Upper lobe of left lung (tissue), 6 donors: ENCODE results near the gene SH3PXD2A. TPM values are rescaled to one million over a fixed set of nuclear protein-coding genes. Genes with fewer than 3 reads are reported as not detected.
A peak's percentile ranks its signal among the peaks of the same experiment; 100 is the strongest.

Source experiments
- ATAC-seq, 2 donors: fragments of 200-7000 bp; cut with Tn5 transposase; one replicate each; pipeline ENCODE4 v1.9.1; 2022; ENCODE audit warnings: mild to moderate bottlenecking in 2 of 2, moderate library complexity in 2 of 2; ENCODE audit not compliant: low FRiP score in 2 of 2
- DNase-seq, 2 donors: peaks; one replicate each; pipeline ENCODE4 v3.0.0-alpha.2; 2019 to 2020
- H3K27ac ChIP-seq, 4 donors: fragments of 200-600 bp; sonication (generic); one replicate each; pipeline ENCODE4 v1.5.1; 2016 to 2019
- H3K27me3 ChIP-seq, 4 donors: fragments of 200-600 bp; sonication (generic); one replicate each; pipeline ENCODE4 v1.5.1; 2017 to 2019
- H3K36me3 ChIP-seq, 4 donors: fragments of 200-600 bp; sonication (generic); one replicate each; pipeline ENCODE4 v1.5.1; 2016 to 2019
- H3K4me1 ChIP-seq, 4 donors: fragments of 200-600 bp; sonication (generic); one replicate each; pipeline ENCODE4 v1.5.1; 2018 to 2019
- H3K4me3 ChIP-seq, 4 donors: fragments of 200-600 bp; sonication (generic); one replicate each; pipeline ENCODE4 v1.5.1; 2017 to 2019; ENCODE audit warnings: mild to moderate bottlenecking in 2 of 4, moderate library complexity in 1 of 4
- H3K9me3 ChIP-seq, 4 donors: fragments of 200-600 bp; sonication (generic); one replicate each; pipeline ENCODE4 v1.5.1; 2018 to 2019
- EP300 ChIP-seq, 4 donors: sonication (generic); formaldehyde crosslinking; IDR thresholded peaks; one replicate each; pipeline ENCODE4 v1.5.1; 2017; ENCODE audit warnings: antibody characterized with exemption in 4 of 4, control low read depth in 2 of 4
- POLR2A ChIP-seq, 4 donors: fragments of 450-650 bp; IDR thresholded peaks; one replicate each; pipeline ENCODE4 v1.5.1; 2016 to 2017; ENCODE audit warnings: antibody characterized with exemption in 4 of 4, mild to moderate bottlenecking in 2 of 4
- POLR2AphosphoS5 ChIP-seq, 2 donors: sonication (generic); formaldehyde crosslinking; IDR thresholded peaks; one replicate each; pipeline ENCODE4 v1.5.1; 2017; ENCODE audit warnings: antibody characterized with exemption in 2 of 2
- WGBS, 2 donors: methylation state at CpG; one replicate each; pipeline ENCODE4 v1.1.5; 2017 to 2018; 5-methylcytosine and 5-hydroxymethylcytosine counted together
- total RNA-seq, 6 donors: library from RNA; depleted of rRNA in 4 of 6; stranded (reverse); fragments of >200 nt in 4 of 6; gene quantifications; one replicate each; pipeline versions ENCODE4 v1.1.0 to v1.2.1, GENCODE V29; 2016 to 2021
- TF ChIP-seq, protein P1 (sequence below), 6 experiments: fragments of 450-650 bp in 4 of 6; fragments of 200-600 bp in 2 of 6; sonication (generic) in 2 of 6; IDR thresholded peaks; one replicate each; pipeline ENCODE4 v1.5.1; 2016 to 2019; ENCODE audit warnings: antibody characterized with exemption in 6 of 6
- donor health status: DM: no; HTN: no; CAD: no; lungs with moderate emphysema.
- donor health status: DM: no; HTN: yes; CAD: no; lungs with severe emphysema.

The SH3PXD2A gene
- total RNA-seq, 6 donors from 2014 or later = 19.6 to 42.2 (median 30.8) TPM

DNA sequence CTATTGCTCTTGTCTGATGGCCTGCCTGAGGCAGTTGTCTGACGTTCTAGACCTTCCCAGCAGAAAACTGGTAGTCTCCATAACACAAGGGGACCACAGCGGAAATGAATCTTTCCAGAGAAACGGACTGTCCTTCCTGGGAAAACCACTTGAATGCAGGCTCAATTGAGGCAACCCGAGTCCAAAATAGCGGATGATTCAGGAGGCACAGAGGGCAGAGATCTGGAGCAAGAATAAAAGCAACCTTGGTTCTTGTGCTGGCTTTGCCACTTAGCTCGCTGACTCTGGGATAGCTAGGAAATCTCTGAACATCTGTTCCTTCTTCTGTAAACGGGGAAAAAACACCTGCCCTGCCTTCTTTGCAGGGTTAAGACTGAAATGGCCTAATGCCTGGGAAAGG, 183.0 kb downstream of the SH3PXD2A start:
- H3K27ac ChIP-seq = no peak overlapping the region
- no peak for TF ChIP-seq POLR2AphosphoS5 (IDR thresholded peaks at IDR 0.05)
- TF ChIP-seq, protein P1, sequence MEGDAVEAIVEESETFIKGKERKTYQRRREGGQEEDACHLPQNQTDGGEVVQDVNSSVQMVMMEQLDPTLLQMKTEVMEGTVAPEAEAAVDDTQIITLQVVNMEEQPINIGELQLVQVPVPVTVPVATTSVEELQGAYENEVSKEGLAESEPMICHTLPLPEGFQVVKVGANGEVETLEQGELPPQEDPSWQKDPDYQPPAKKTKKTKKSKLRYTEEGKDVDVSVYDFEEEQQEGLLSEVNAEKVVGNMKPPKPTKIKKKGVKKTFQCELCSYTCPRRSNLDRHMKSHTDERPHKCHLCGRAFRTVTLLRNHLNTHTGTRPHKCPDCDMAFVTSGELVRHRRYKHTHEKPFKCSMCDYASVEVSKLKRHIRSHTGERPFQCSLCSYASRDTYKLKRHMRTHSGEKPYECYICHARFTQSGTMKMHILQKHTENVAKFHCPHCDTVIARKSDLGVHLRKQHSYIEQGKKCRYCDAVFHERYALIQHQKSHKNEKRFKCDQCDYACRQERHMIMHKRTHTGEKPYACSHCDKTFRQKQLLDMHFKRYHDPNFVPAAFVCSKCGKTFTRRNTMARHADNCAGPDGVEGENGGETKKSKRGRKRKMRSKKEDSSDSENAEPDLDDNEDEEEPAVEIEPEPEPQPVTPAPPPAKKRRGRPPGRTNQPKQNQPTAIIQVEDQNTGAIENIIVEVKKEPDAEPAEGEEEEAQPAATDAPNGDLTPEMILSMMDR (IDR thresholded peaks at IDR 0.05) = no peak
- TF ChIP-seq POLR2A (IDR thresholded peaks at IDR 0.05) = no peak
- TF ChIP-seq EP300 (IDR thresholded peaks at IDR 0.05) = no peak
- ATAC-seq (no peak), DNase-seq (no peak)
- H3K4me1 ChIP-seq = peaks cover 24 to 34% (median 26%) of the 10 kb centered on the region in 4 donors
- H3K9me3 ChIP-seq = no peaks in the 10 kb centered on the region
- no peak overlapping the region for H3K4me3 ChIP-seq
- WGBS, 2 donors = 74 to 77% methylated on average over 7 of the region's 7 CpGs
- no peaks in the 10 kb centered on the region for H3K36me3 ChIP-seq
- no peaks in the 10 kb centered on the region for H3K27me3 ChIP-seq

DNA sequence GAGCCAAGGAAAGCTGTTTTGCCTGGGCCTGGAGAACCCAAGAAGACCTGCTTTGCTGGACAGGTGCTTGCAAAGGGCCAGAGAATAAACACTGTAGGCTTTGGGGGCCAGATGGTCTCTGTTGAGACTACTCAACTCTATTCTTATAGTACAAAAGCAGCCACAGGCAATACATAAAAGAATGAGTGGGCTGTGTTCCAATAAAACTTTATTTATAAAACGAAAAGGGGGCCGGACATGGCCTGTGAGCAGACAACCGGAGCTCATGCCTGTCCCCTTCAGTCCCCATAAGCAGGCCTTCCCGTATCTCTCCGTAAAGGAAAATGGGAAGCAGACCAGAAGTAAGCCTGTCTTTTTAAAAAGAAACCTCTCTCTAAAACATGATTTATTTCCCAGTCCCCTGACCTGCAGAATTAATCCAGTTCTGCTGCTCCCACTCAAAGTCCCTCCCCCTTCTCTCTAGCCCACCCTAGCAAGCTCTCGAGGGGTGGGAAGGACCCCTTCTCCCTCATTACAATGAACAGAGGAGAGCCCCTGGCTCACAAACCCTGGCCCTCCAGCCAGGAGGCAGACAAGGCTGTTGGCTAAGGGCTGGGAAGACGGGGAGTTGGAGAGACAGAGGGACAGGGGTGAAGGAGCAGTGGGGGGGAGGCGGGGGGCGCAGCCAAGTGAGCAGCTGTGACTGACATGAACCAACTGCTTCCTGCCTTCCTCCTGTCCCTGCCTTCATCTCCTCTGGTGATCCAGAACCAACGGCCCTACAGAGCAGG, 184.1 kb downstream of the SH3PXD2A start:
- Histone ChIP-seq H3K9me3 (no peaks in the 10 kb centered on the region), H3K4me3 (no peak overlapping the region), H3K36me3 (no peaks in the 10 kb centered on the region), H3K27me3 (no peaks in the 10 kb centered on the region), H3K27ac (peak overlapping the region in 3 of 4 donors; percentile 6 to 16 (median 11)), H3K4me1 (peaks cover 22 to 29% (median 24%) of the 10 kb centered on the region in 4 donors)
- no peak for ATAC-seq
- peak; percentile 49 to 60 for TF ChIP-seq POLR2AphosphoS5 (IDR thresholded peaks at IDR 0.05)
- no peak for TF ChIP-seq EP300 (IDR thresholded peaks at IDR 0.05)
- no peak for TF ChIP-seq POLR2A (IDR thresholded peaks at IDR 0.05)
- DNase-seq = peak in 1 of 2 donors; percentile 64
- WGBS, 2 donors = 85 to 90% methylated on average over 10 of the region's 10 CpGs

DNA sequence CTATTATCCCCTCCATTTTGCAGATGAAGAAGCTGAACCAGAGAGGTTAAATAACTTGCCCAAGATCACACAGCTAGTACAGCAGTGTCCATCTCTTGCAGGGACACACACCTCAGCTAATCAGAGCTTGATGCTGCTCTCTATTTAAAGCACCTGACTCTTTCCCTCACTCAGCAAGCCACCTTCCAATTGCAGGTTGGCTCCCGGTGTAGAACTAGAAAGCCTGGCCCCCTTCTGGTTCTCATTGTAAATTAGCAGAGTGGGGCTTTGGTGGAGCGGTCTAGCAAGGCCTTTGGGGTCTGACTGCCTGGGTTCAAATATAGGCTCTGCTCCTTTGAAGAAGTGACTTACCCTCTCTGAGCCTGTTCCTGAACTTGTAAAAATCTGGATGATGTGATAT, 185.4 kb downstream of the SH3PXD2A start:
- WGBS, 2 donors = 88 to 97% methylated on average over 2 of the region's 2 CpGs
- ATAC-seq (no peak), DNase-seq (no peak)
- H3K4me1 ChIP-seq = peaks cover 19 to 25% (median 21%) of the 10 kb centered on the region in 4 donors
- H3K27me3 ChIP-seq = no peaks in the 10 kb centered on the region
- H3K27ac ChIP-seq = no peak overlapping the region
- no peaks in the 10 kb centered on the region for H3K36me3 ChIP-seq
- no peak overlapping the region for H3K4me3 ChIP-seq
- no peak for TF ChIP-seq EP300 (IDR thresholded peaks at IDR 0.05)
- TF ChIP-seq POLR2A (IDR thresholded peaks at IDR 0.05) = no peak
- TF ChIP-seq, protein P1 (IDR thresholded peaks at IDR 0.05) = no peak
- no peak for TF ChIP-seq POLR2AphosphoS5 (IDR thresholded peaks at IDR 0.05)
- no peaks in the 10 kb centered on the region for H3K9me3 ChIP-seq

DNA sequence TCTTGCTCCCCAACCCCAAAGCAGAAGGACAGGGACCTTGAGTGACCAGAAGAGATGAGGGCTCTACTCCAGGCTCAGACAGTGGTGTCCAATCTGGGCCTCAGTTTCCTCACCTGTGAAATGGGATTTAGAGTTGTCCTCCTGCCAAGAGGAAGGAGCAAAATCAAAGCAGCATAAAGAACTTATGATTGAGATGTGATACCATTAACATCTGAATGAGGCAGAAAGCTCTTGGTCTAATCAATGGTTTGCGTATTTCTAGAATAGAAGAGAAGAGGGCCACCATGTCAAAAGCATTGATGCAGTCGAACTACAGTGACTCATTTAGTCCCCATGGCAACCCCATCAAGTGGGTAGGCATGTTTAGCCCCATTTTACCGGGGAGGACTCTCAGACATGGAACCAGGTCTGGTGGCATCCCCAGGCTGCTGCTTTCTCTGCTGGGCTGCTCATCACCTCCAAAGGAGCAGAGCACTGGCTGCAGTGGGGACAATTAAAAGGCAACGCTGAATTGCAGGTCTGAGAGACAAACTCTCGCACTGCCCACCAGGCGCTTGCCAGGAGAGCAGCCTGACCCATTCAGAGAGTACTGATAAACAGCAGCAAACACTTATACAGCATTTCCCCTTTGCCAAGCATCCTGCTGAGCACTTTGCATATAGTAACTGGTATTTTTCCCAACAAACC, 186.0 kb downstream of the SH3PXD2A start:
- H3K9me3 ChIP-seq = no peaks in the 10 kb centered on the region
- no peak for DNase-seq
- ATAC-seq = no peak
- H3K27me3 ChIP-seq = no peaks in the 10 kb centered on the region
- no peak overlapping the region for H3K4me3 ChIP-seq
- TF ChIP-seq, protein P1 (IDR thresholded peaks at IDR 0.05) = no peak
- TF ChIP-seq POLR2AphosphoS5 (IDR thresholded peaks at IDR 0.05) (no peak), EP300 (IDR thresholded peaks at IDR 0.05) (no peak), POLR2A (IDR thresholded peaks at IDR 0.05) (no peak)
- H3K36me3 ChIP-seq = no peaks in the 10 kb centered on the region
- H3K4me1 ChIP-seq = peaks cover 19 to 25% (median 21%) of the 10 kb centered on the region in 4 donors
- 78 to 79% methylated on average over 6 of the region's 6 CpGs for WGBS, 2 donors
- peak overlapping the region; percentile 1 to 69 (median 50) for H3K27ac ChIP-seq
